ENCODE data around the gene SHISA2. TPM values are rescaled to one million over a fixed set of nuclear protein-coding genes. Genes with fewer than 3 reads are reported as not detected.

The SHISA2 gene
- total and polyA plus RNA-seq, 5 experiments from 2014 or later: 0.37 to 1.8 (median 1.1) TPM

GRCh38 chr13:26062853-26063444 is 11.1 kb upstream of the SHISA2 start:
- POLR2A ChIA-PET: no interaction called here
- Mint-ChIP-seq H3K4me3 (no peak overlapping the region), H3K9me3 (no peaks in the 10 kb centered on the region), H3K4me1 (peaks cover 0 to 12% (median 3%) of the 10 kb centered on the region in 4 donors), H3K27me3 (peaks cover 0 to 6% (median 0%) of the 10 kb centered on the region in 5 donors), H3K36me3 (no peaks in the 10 kb centered on the region), H3K27ac (peak overlapping the region in 1 of 10 donors; percentile 41)
- DNase-seq (peak in 9 of 10 donors; percentile 16 to 69 (median 49)), ATAC-seq (peak; percentile 71)

GRCh38 chr13:26061947-26062346 is 10.1 kb upstream of the SHISA2 start:
- POLR2A ChIA-PET: interaction anchor here (1.1 kb wide), 1 partner anchor 108 kb away, joined by 4 read pairs; no protein-coding TSS in a partner anchor
- H3K4me1 Mint-ChIP-seq: peaks cover 0 to 12% (median 3%) of the 10 kb centered on the region in 4 donors
- H3K9me3 Mint-ChIP-seq: no peaks in the 10 kb centered on the region
- H3K4me3 Mint-ChIP-seq: no peak overlapping the region
- H3K27me3 Mint-ChIP-seq: peaks cover 0 to 10% (median 0%) of the 10 kb centered on the region in 5 donors
- ATAC-seq (no peak), DNase-seq (no peak)
- no peaks in the 10 kb centered on the region for H3K36me3 Mint-ChIP-seq
- H3K27ac Mint-ChIP-seq: no peak overlapping the region

- no peak overlapping the region for H3K4me3 Mint-ChIP-seq
- ATAC-seq (no peak), DNase-seq (no peak)
- H3K4me1 Mint-ChIP-seq: peaks cover 0 to 12% (median 3%) of the 10 kb centered on the region in 4 donors
- H3K27me3 Mint-ChIP-seq: peaks cover 0 to 10% (median 0%) of the 10 kb centered on the region in 5 donors
- H3K27ac Mint-ChIP-seq: no peak overlapping the region
- H3K36me3 Mint-ChIP-seq: no peaks in the 10 kb centered on the region
- POLR2A ChIA-PET: interaction anchor here (1.1 kb wide), 1 partner anchor 108 kb away, joined by 4 read pairs; no protein-coding TSS in a partner anchor
- no peaks in the 10 kb centered on the region for H3K9me3 Mint-ChIP-seq
Measured at GRCh38 chr13:26061256-26061655, 9.4 kb upstream of the SHISA2 start.

- H3K9me3 Mint-ChIP-seq: no peaks in the 10 kb centered on the region
- H3K4me1 Mint-ChIP-seq: peaks cover 0 to 12% (median 3%) of the 10 kb centered on the region in 4 donors
- POLR2A ChIA-PET: no interaction called here
- no peak overlapping the region for H3K27ac Mint-ChIP-seq
- no peak overlapping the region for H3K4me3 Mint-ChIP-seq
- no peak for DNase-seq
- ATAC-seq: no peak
- no peaks in the 10 kb centered on the region for H3K36me3 Mint-ChIP-seq
- H3K27me3 Mint-ChIP-seq: peaks cover 0 to 10% (median 0%) of the 10 kb centered on the region in 5 donors
Measured at GRCh38 chr13:26060357-26060756, 8.5 kb upstream of the SHISA2 start.

- H3K27ac Mint-ChIP-seq: peak overlapping the region in 1 of 10 donors; percentile 42
- H3K4me1 Mint-ChIP-seq: peaks cover 0 to 12% (median 3%) of the 10 kb centered on the region in 4 donors
- H3K27me3 Mint-ChIP-seq: peaks cover 0 to 14% (median 0%) of the 10 kb centered on the region in 5 donors
- DNase-seq (no peak), ATAC-seq (no peak)
- H3K9me3 Mint-ChIP-seq: no peaks in the 10 kb centered on the region
- no peaks in the 10 kb centered on the region for H3K36me3 Mint-ChIP-seq
- H3K4me3 Mint-ChIP-seq: no peak overlapping the region
- POLR2A ChIA-PET: interaction anchor here (0.6 kb wide), 1 partner anchor 473 kb away, joined by 3 read pairs; no protein-coding TSS in a partner anchor
Measured at GRCh38 chr13:26058704-26059103, 6.9 kb upstream of the SHISA2 start.

GRCh38 chr13:26054896-26055295 is 3.1 kb upstream of the SHISA2 start:
- Mint-ChIP-seq H3K27ac (no peak overlapping the region), H3K4me1 (peaks cover 7 to 17% (median 9%) of the 10 kb centered on the region in 4 donors), H3K9me3 (no peaks in the 10 kb centered on the region), H3K4me3 (no peak overlapping the region), H3K27me3 (peaks cover 0 to 22% (median 2%) of the 10 kb centered on the region in 5 donors), H3K36me3 (no peaks in the 10 kb centered on the region)
- DNase-seq (no peak), ATAC-seq (no peak)
- POLR2A ChIA-PET: no interaction called here

- ATAC-seq: no peak
- peaks cover 7 to 20% (median 17%) of the 10 kb centered on the region in 4 donors for H3K4me1 Mint-ChIP-seq
- H3K27ac Mint-ChIP-seq: no peak overlapping the region
- no peak for DNase-seq
- H3K27me3 Mint-ChIP-seq: peaks cover 0 to 30% (median 2%) of the 10 kb centered on the region in 5 donors
- no peaks in the 10 kb centered on the region for H3K9me3 Mint-ChIP-seq
- H3K4me3 Mint-ChIP-seq: peak overlapping the region in 5 of 10 donors; percentile 1 to 87 (median 5)
- H3K36me3 Mint-ChIP-seq: no peaks in the 10 kb centered on the region
- POLR2A ChIA-PET: no interaction called here
Measured at GRCh38 chr13:26053418-26053980, 1.7 kb upstream of the SHISA2 start.

GRCh38 chr13:26052337-26052736 is 521 bp upstream of the SHISA2 start:
- no peaks in the 10 kb centered on the region for H3K9me3 Mint-ChIP-seq
- peak overlapping the region; percentile 68 to 87 (median 81) for H3K4me3 Mint-ChIP-seq
- H3K36me3 Mint-ChIP-seq: no peaks in the 10 kb centered on the region
- ATAC-seq: peak; percentile 14 to 26
- H3K27me3 Mint-ChIP-seq: peaks cover 0 to 32% (median 3%) of the 10 kb centered on the region in 5 donors
- POLR2A ChIA-PET: interaction anchor here (1.2 kb wide), 1 partner anchor 10 kb away, joined by 7 read pairs; no protein-coding TSS in a partner anchor
- DNase-seq: peak in 1 of 10 donors; percentile 2
- peak overlapping the region in 5 of 10 donors; percentile 3 to 91 (median 63) for H3K27ac Mint-ChIP-seq
- peaks cover 7 to 20% (median 16%) of the 10 kb centered on the region in 4 donors for H3K4me1 Mint-ChIP-seq

- no peak overlapping the region for H3K27ac Mint-ChIP-seq
- no peaks in the 10 kb centered on the region for H3K9me3 Mint-ChIP-seq
- H3K4me3 Mint-ChIP-seq: peak overlapping the region; percentile 32 to 87 (median 72)
- H3K4me1 Mint-ChIP-seq: peaks cover 7 to 20% (median 16%) of the 10 kb centered on the region in 4 donors
- H3K27me3 Mint-ChIP-seq: peaks cover 0 to 34% (median 3%) of the 10 kb centered on the region in 5 donors
- ATAC-seq (peak; percentile 10 to 31), DNase-seq (peak in 3 of 10 donors; percentile 20 to 35 (median 33))
- POLR2A ChIA-PET: interaction anchor here (0.7 to 1.5 kb wide), 3 partner anchors 33 to 150 kb away, joined by 3 to 6 read pairs (median 5); no protein-coding TSS in a partner anchor
- H3K36me3 Mint-ChIP-seq: no peaks in the 10 kb centered on the region
Measured at GRCh38 chr13:26051231-26051656, 572 bp downstream of the SHISA2 start.

- Mint-ChIP-seq H3K27ac (no peak overlapping the region), H3K36me3 (no peaks in the 10 kb centered on the region), H3K9me3 (no peaks in the 10 kb centered on the region), H3K27me3 (peaks cover 0 to 36% (median 3%) of the 10 kb centered on the region in 5 donors), H3K4me3 (peak overlapping the region; percentile 32 to 93 (median 84)), H3K4me1 (peaks cover 7 to 22% (median 16%) of the 10 kb centered on the region in 4 donors)
- ATAC-seq (peak; percentile 14 to 17), DNase-seq (peak in 7 of 10 donors; percentile 5 to 41 (median 19))
- POLR2A ChIA-PET: interaction anchor here (0.7 to 1.5 kb wide), 3 partner anchors 32 to 149 kb away, joined by 3 to 6 read pairs (median 5); no protein-coding TSS in a partner anchor
Measured at GRCh38 chr13:26050568-26051230, 1.1 kb downstream of the SHISA2 start.

GRCh38 chr13:26048741-26049140 is 3.1 kb downstream of the SHISA2 start:
- Mint-ChIP-seq H3K27me3 (peaks cover 0 to 33% (median 3%) of the 10 kb centered on the region in 5 donors), H3K36me3 (no peaks in the 10 kb centered on the region), H3K4me3 (peak overlapping the region in 8 of 10 donors; percentile 38 to 93 (median 84)), H3K27ac (peak overlapping the region in 2 of 10 donors; percentile 31 to 43), H3K4me1 (peaks cover 7 to 34% (median 27%) of the 10 kb centered on the region in 4 donors), H3K9me3 (no peaks in the 10 kb centered on the region)
- DNase-seq: no peak
- POLR2A ChIA-PET: interaction anchor here (0.5 to 1.3 kb wide), 3 partner anchors 38 to 179 kb away, joined by 3 to 5 read pairs (median 3); no protein-coding TSS in a partner anchor
- ATAC-seq: no peak

- H3K27me3 Mint-ChIP-seq: peaks cover 0 to 22% (median 3%) of the 10 kb centered on the region in 5 donors
- H3K36me3 Mint-ChIP-seq: no peaks in the 10 kb centered on the region
- DNase-seq (no peak), ATAC-seq (no peak)
- peak overlapping the region in 1 of 10 donors; percentile 19 for H3K27ac Mint-ChIP-seq
- no peaks in the 10 kb centered on the region for H3K9me3 Mint-ChIP-seq
- no peak overlapping the region for H3K4me3 Mint-ChIP-seq
- POLR2A ChIA-PET: no interaction called here
- H3K4me1 Mint-ChIP-seq: peaks cover 3 to 37% (median 25%) of the 10 kb centered on the region in 4 donors
Measured at GRCh38 chr13:26047040-26047439, 4.8 kb downstream of the SHISA2 start.

All from naive thymus-derived CD8-positive, alpha-beta T cell (primary cell).